B cell (primary cell): Measurements from ENCODE around the gene FKBP1A. TPM values are rescaled to one million over a fixed set of nuclear protein-coding genes. Genes with fewer than 3 reads are reported as not detected.
A peak's percentile ranks its signal among the peaks of the same experiment; 100 is the strongest.

ENCODE experiments used
- ATAC-seq: fragments of 200-7000 bp; cut with Tn5 transposase; one replicate; pipeline ENCODE4 v1.10.0; 2021; ENCODE audit warnings: low read depth, mild to moderate bottlenecking, moderate number of reproducible peaks, moderate library complexity
- CTCF ChIA-PET: fragments of 350-600 bp; sonication (Branson Sonifier 250); formaldehyde crosslinking; loops from one replicate; lab custom pipeline; 2021; ENCODE audit warnings: antibody characterized with exemption, inconsistent platforms; lab: Charles Lee
- POLR2A ChIA-PET: fragments of 350-600 bp; sonication (Branson Sonifier 250); formaldehyde crosslinking; loops from one replicate; lab custom pipeline; 2021; ENCODE audit warnings: antibody characterized with exemption; lab: Charles Lee
- DNase-seq: peaks from one replicate; pipeline ENCODE4 v3.0.0; 2013
- H2AFZ ChIP-seq: 2 replicates; pipeline ENCODE4 v1.6.1; 2012; ENCODE audit warnings: mild to moderate bottlenecking, low read depth, low read length; ENCODE audit not compliant: insufficient read depth, poor library complexity, severe bottlenecking
- H3K27ac ChIP-seq, 2 donors: 1 replicate in 1 of 2; 2 replicates in 1 of 2; pipeline ENCODE4 v1.5.1; 2012 to 2013; ENCODE audit warnings: low read length in 2 of 2, mild to moderate bottlenecking in 2 of 2, moderate library complexity in 1 of 2
- H3K27me3 ChIP-seq, 4 experiments: fragments of 200-600 bp in 1 of 4; sonication (generic) in 1 of 4; replicated peaks in 1 of 4; 1 replicate in 2 of 4; 2 replicates in 2 of 4; pipeline versions ENCODE4 v1.6.1 to v1.7.0; 2013 to 2016; ENCODE audit warnings: low read length in 3 of 4, mild to moderate bottlenecking in 2 of 4, mixed read lengths in 1 of 4, moderate library complexity in 1 of 4; ENCODE audit not compliant: insufficient read depth in 4 of 4, control insufficient read depth in 3 of 4; ENCODE audit errors: control extremely low read depth in 1 of 4
- H3K36me3 ChIP-seq, 2 experiments: replicated peaks in 1 of 2; 1 replicate in 1 of 2; 2 replicates in 1 of 2; pipeline versions ENCODE4 v1.6.1 to v1.7.1; 2013; ENCODE audit warnings: low read length in 1 of 2; ENCODE audit not compliant: insufficient read depth in 2 of 2, control insufficient read depth in 1 of 2; ENCODE audit errors: control extremely low read depth in 1 of 2, extremely low read depth in 1 of 2
- H3K4me1 ChIP-seq, 2 donors: fragments of 200-600 bp in 1 of 2; sonication (generic) in 1 of 2; 1 replicate in 1 of 2; 2 replicates in 1 of 2; pipeline versions ENCODE4 v1.5.1 to v1.6.1; 2013 to 2017; ENCODE audit warnings: low read length in 2 of 2; ENCODE audit not compliant: control insufficient read depth in 2 of 2, insufficient read depth in 2 of 2
- H3K4me2 ChIP-seq: replicated peaks from 2 replicates; pipeline ENCODE3; 2012; ENCODE audit warnings: mild to moderate bottlenecking, low read depth, low read length; ENCODE audit not compliant: poor library complexity, severe bottlenecking
- H3K4me3 ChIP-seq, 5 experiments: fragments of 200-600 bp in 1 of 5; sonication (generic) in 1 of 5; 1 replicate in 3 of 5; 2 replicates in 2 of 5; pipeline versions ENCODE4 v1.5.1 to v1.7.0; 2011 to 2016; ENCODE audit warnings: low read length in 4 of 5, mild to moderate bottlenecking in 4 of 5, low read depth in 2 of 5, control low read depth in 1 of 5, moderate library complexity in 1 of 5; ENCODE audit not compliant: insufficient read depth in 1 of 5; ENCODE audit errors: control extremely low read depth in 1 of 5, extremely low read depth in 1 of 5
- H3K79me2 ChIP-seq: fragments of 200-600 bp; sonication (generic); one replicate; pipeline ENCODE4 v1.6.0; 2016; ENCODE audit warnings: low read length; ENCODE audit not compliant: control insufficient read depth, insufficient read depth
- H3K9ac ChIP-seq: fragments of 200-600 bp; sonication (generic); 2 replicates; pipeline ENCODE4 v1.6.1; 2017; ENCODE audit warnings: mild to moderate bottlenecking, low read length, moderate library complexity
- H3K9me3 ChIP-seq, 3 donors: one replicate each; pipeline versions ENCODE4 v1.6.1 to v1.7.1; 2013; ENCODE audit warnings: low read length in 2 of 3; ENCODE audit not compliant: control insufficient read depth in 2 of 3, insufficient read depth in 1 of 3; ENCODE audit errors: control extremely low read depth in 1 of 3
- H4K20me1 ChIP-seq: 2 replicates; pipeline ENCODE4 v1.6.0; 2012; ENCODE audit warnings: mild to moderate bottlenecking, low read length; ENCODE audit not compliant: insufficient read depth, control insufficient read depth, poor library complexity, severe bottlenecking
- H3K27ac Mint-ChIP-seq: one replicate; pipeline ENCODE4 v1.8.0; 2021; ENCODE audit warnings: mixed read lengths
- H3K27me3 Mint-ChIP-seq: one replicate; pipeline ENCODE4 v1.8.0; 2021; ENCODE audit warnings: mixed read lengths
- H3K4me1 Mint-ChIP-seq: one replicate; pipeline ENCODE4 v1.8.0; 2021; ENCODE audit warnings: mixed read lengths
- H3K4me3 Mint-ChIP-seq: one replicate; pipeline ENCODE4 v1.8.0; 2021; ENCODE audit warnings: mixed read lengths
- H3K9me3 Mint-ChIP-seq: one replicate; pipeline ENCODE4 v1.8.0; 2022; ENCODE audit warnings: mixed read lengths; ENCODE audit not compliant: insufficient read depth
- EZH2 ChIP-seq: IDR thresholded peaks from 2 replicates; pipeline ENCODE4 v1.6.1; 2012; ENCODE audit warnings: borderline replicate concordance, low read depth, mild to moderate bottlenecking, moderate library complexity, low read length; ENCODE audit not compliant: insufficient read depth, poor library complexity, severe bottlenecking
- WGBS: methylation state at CpG from one replicate; pipeline ENCODE4 v1.1.5; 2013; ENCODE audit warnings: missing lambda C conversion rate; ENCODE audit not compliant: insufficient coverage; 5-methylcytosine and 5-hydroxymethylcytosine counted together
- intact Hi-C: fragments of 100-400 bp; cut with micrococcal nuclease; formaldehyde crosslinking; loops from one replicate; pipeline ENCODE4 v1.10.0; 2022
- polyA plus RNA-seq: library from polyadenylated mRNA; depleted of rRNA; stranded (reverse); fragments of >200 nt; gene quantifications from 2 replicates; pipeline ENCODE4 v1.2.3, GENCODE V29; 2012
- total RNA-seq, 2 donors: library from RNA; stranded (reverse); fragments of 120-200 nt in 1 of 2; gene quantifications; 1 replicate in 1 of 2; 2 replicates in 1 of 2; pipeline versions ENCODE4 v1.2.3 to v1.2.4, GENCODE V29; 2013 to 2022
- TF ChIP-seq, protein P1 (sequence below): fragments of 200-600 bp; IDR thresholded peaks from one replicate; pipeline ENCODE4 v1.8.0; 2022; ENCODE audit warnings: antibody characterized with exemption, mild to moderate bottlenecking

The FKBP1A gene
- total and polyA plus RNA-seq, 2 donors (not counting 1 experiment from before 2014, with no cell fraction given): 86.3 to 86.7 TPM

DNA sequence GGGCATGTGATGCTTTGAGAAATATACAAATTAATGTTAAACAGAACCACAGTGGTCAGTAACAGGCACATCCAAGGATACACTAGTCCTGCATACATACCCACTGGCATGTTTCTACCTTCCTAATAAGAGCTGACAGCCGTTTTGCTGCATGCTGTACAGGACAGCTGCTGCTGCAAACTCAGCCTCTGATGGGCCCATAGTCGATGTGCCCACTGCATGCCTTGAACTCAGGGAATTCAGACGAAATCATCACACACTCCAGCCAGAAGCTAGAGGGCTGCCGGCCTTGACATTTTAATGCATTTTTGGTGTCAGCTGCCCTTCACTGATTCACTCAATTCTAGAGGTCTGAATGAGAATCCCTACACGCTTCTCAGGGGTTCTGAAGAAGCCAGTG is 29.3 kb downstream of the FKBP1A start:
- Mint-ChIP-seq H3K9me3 (no peaks in the 10 kb centered on the region), H3K4me1 (peaks cover 24% of the 10 kb centered on the region), H3K27me3 (no peaks in the 10 kb centered on the region), H3K4me3 (no peak overlapping the region), H3K27ac (peak overlapping the region; percentile 38)
- Histone ChIP-seq H3K4me2 (no peak overlapping the region), H2AFZ (no peak overlapping the region), H3K4me1 (peaks cover 4 to 5% of the 10 kb centered on the region in 2 donors), H3K36me3 (peaks cover 8 to 25% of the 10 kb centered on the region in 2 experiments), H4K20me1 (peaks cover 23% of the 10 kb centered on the region), H3K9ac (no peak overlapping the region), H3K27me3 (no peaks in the 10 kb centered on the region), H3K79me2 (peaks cover 15% of the 10 kb centered on the region), H3K9me3 (no peaks in the 10 kb centered on the region), H3K4me3 (no peak overlapping the region), H3K27ac (no peak overlapping the region)
- TF ChIP-seq, protein P1, sequence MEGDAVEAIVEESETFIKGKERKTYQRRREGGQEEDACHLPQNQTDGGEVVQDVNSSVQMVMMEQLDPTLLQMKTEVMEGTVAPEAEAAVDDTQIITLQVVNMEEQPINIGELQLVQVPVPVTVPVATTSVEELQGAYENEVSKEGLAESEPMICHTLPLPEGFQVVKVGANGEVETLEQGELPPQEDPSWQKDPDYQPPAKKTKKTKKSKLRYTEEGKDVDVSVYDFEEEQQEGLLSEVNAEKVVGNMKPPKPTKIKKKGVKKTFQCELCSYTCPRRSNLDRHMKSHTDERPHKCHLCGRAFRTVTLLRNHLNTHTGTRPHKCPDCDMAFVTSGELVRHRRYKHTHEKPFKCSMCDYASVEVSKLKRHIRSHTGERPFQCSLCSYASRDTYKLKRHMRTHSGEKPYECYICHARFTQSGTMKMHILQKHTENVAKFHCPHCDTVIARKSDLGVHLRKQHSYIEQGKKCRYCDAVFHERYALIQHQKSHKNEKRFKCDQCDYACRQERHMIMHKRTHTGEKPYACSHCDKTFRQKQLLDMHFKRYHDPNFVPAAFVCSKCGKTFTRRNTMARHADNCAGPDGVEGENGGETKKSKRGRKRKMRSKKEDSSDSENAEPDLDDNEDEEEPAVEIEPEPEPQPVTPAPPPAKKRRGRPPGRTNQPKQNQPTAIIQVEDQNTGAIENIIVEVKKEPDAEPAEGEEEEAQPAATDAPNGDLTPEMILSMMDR: no peak
- 100% methylated on average over 4 of the region's 5 CpGs for WGBS
- ChIA-PET CTCF (no interaction called here), POLR2A (no interaction called here)
- intact Hi-C loops: no loop called here
- DNase-seq: no peak
- no peak for ATAC-seq

DNA sequence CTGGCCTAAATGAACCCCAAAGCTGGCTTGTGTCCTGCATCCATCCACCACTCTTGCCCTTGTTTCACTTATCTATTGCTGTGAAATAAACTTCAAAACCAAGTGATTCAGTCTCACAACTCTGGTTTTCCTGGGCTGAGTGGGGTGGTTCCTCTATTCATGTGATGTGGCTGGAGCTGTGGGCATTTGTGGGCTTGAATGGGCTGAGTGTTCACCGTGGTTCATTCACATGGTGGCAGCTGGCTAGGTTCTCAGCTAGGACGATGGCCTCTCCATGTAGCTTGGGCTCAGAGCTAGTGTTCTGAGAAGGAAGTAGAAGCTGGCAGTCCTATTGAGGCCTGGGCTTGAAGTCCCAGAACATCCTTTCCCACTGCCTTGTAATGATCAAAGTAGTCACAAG is 30.4 kb downstream of the FKBP1A start:
- Histone ChIP-seq H3K36me3 (peaks cover 12 to 21% of the 10 kb centered on the region in 2 experiments), H3K27me3 (no peaks in the 10 kb centered on the region), H4K20me1 (peaks cover 29% of the 10 kb centered on the region), H3K4me3 (no peak overlapping the region), H3K9me3 (no peaks in the 10 kb centered on the region), H2AFZ (no peak overlapping the region), H3K9ac (no peak overlapping the region), H3K4me1 (peaks cover 4 to 5% of the 10 kb centered on the region in 2 donors), H3K27ac (no peak overlapping the region), H3K79me2 (peaks cover 19% of the 10 kb centered on the region), H3K4me2 (no peak overlapping the region)
- H3K27ac Mint-ChIP-seq: no peak overlapping the region
- peaks cover 26% of the 10 kb centered on the region for H3K4me1 Mint-ChIP-seq
- no peaks in the 10 kb centered on the region for H3K9me3 Mint-ChIP-seq
- ATAC-seq (no peak), DNase-seq (no peak)
- WGBS: 15% methylated on average over 2 of the region's 2 CpGs
- intact Hi-C loops: no loop called here
- TF ChIP-seq EZH2: no peak
- TF ChIP-seq, protein P1: no peak
- no peaks in the 10 kb centered on the region for H3K27me3 Mint-ChIP-seq
- no peak overlapping the region for H3K4me3 Mint-ChIP-seq
- POLR2A ChIA-PET: no interaction called here
- CTCF ChIA-PET: no interaction called here
